AG09319 (cell line): ENCODE measurements around the gene LRCH1.

Source experiments
- DNase-seq: peaks from one replicate; pipeline ENCODE4 v3.0.0-alpha.2; 2010; ENCODE audit warnings: low read depth; ENCODE audit errors: extremely low read depth
- TF ChIP-seq, protein P1 (sequence below): IDR thresholded peaks from 2 replicates; pipeline ENCODE4 v1.5.1; 2011; ENCODE audit warnings: low read depth, mild to moderate bottlenecking, inconsistent platforms, low read length, moderate library complexity

LRCH1 gene

DNA sequence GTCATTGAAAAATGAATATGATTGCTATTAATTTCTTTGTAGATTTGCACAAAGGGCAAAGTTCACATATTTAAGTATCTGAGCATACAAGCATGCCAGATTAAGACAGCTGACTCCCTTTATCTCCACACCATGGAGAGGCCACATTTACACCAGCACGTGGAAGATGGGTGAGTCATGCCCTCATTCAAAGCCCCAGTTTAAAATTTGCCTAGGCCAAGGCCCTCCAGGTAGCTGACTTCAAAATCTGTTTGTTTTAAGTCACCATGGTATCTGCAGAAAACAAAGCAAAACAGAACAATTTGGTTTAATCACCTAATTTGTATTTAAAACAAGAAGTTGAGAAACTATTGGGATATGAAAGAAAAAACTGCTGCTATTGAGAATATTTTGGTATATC lies 134.8 kb downstream of the LRCH1 start:
- no peak for DNase-seq
- TF ChIP-seq, protein P1, sequence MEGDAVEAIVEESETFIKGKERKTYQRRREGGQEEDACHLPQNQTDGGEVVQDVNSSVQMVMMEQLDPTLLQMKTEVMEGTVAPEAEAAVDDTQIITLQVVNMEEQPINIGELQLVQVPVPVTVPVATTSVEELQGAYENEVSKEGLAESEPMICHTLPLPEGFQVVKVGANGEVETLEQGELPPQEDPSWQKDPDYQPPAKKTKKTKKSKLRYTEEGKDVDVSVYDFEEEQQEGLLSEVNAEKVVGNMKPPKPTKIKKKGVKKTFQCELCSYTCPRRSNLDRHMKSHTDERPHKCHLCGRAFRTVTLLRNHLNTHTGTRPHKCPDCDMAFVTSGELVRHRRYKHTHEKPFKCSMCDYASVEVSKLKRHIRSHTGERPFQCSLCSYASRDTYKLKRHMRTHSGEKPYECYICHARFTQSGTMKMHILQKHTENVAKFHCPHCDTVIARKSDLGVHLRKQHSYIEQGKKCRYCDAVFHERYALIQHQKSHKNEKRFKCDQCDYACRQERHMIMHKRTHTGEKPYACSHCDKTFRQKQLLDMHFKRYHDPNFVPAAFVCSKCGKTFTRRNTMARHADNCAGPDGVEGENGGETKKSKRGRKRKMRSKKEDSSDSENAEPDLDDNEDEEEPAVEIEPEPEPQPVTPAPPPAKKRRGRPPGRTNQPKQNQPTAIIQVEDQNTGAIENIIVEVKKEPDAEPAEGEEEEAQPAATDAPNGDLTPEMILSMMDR, result no peak

DNA sequence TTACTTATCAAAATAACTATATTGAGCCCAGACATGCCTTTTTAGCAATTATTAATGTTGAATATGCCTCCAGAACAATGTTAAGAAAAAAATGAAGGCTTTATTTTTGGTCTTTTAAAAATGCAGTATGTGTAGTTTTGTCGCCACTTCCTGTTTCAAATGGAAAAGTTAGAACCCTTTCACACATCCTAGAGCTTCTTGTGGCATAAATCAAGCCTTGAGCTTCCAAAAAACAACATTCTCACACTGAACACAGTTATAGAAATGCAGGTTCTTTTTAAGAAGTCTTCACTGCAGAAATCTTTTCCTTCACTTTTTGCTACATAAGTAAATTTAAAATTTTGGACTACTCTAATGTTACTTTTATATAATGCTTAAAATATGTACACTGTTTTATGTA lies 135.3 kb downstream of the LRCH1 start:
- DNase-seq, result no peak
- TF ChIP-seq, protein P1, result no peak

DNA sequence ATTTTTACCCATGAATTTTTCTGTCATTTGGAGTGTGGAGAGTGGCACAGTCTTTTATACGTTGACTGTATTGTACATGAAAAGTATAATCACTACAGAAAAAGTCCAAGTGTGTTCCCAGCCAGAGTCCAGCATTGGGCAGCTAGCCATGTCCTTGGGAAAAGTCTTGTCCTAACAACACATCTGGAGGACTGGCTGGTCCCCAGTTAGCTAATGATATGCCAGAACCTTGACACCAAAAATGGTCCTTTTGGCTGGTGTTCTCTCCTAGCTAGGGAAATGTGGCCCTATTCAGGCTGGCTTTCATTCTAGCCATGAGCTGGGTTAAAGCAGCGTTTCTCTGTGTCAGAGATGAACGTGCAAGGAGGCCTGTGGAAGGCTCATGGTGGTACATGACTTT lies 145.0 kb downstream of the LRCH1 start:
- no peak for DNase-seq
- TF ChIP-seq, protein P1, result no peak

DNA sequence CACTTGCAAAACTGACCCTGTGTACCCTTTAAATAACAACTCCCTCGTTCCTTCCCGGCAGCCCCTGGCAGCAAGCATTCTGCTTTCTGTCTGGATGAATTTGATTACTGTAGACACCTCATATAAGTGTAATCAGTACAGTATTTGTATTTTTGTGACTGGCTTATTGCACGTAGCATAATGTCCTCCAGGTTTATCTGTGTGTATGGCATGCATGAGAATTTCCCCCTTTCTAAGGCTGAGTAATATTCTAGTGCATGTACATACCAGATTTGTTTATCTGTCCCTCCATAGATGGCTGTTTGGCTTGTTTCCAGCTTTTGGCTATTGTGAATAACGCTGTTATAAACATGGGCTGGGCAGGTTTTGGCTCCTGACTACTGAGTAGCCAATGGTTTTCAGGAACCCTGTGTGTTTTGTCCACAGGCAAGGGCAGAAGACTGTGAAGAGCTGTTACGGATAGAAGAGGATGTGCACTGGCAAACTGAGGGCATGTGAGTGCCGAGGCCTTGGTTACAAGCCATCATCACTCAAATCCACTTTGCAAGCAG lies 146.0 kb downstream of the LRCH1 start:
- TF ChIP-seq, protein P1, result no peak
- DNase-seq, result peak; percentile 37

DNA sequence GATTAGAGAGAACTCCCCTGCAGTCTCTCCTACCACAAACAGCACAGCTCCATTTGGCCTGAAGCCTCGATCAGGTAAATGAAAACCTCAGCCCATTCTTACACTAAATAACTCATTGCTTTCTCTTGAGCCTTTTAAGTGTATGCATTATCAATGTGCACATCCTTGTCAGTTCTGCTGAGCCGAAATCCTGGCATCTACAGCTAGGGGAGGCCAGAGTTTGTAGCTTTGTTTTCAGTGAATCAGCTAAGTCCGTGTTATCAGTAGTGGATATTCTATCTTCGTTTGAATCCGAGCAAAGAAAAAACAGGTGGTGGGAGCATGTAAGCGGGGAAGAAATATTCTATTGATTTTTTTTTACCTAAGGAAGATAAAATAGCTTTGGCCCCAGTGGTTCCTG lies 159.6 kb downstream of the LRCH1 start:
- TF ChIP-seq, protein P1, result no peak
- no peak for DNase-seq

DNA sequence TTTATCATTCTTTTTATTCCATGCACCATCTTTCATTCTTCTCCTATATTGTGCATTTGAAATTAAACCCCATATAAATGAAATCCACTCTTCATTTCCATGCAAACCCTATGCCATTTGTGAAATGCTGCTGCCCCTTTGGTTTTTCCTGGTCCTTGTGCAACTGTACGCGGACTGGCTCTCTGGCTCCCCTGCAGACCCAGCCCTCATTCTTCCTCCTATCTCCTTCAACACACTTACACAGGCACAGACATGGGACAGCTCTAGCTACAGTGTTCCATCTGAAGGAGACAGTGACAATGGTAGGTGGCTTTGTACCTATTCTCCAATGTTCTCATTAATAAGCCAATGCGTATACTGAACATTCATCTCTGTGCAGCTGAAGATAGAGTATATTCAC lies 162.4 kb downstream of the LRCH1 start:
- TF ChIP-seq, protein P1, result no peak
- no peak for DNase-seq

DNA sequence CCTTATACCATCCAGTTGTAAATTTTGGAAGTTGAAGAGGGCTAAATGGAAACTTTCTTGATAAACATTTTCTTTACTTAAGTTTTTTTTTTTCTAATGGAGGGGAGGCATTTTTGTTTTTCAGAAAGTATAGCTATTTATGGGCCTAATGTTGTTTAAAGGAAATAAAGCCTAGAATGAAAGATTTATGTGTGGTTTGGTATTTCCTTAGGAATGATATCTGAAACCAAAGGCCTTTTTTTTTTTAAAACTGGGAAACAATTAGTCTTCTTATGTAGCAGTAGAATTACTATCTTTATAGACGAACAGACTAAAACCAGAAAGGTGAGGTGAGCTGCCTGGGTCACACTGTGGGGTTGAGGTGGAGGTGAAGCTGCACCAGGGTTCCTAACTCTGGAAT lies 163.9 kb downstream of the LRCH1 start:
- TF ChIP-seq, protein P1, result no peak
- no peak for DNase-seq
